SU-DHL-6 (cell line): ENCODE results near the gene LYPD6.

Experiments
- H2AFZ ChIP-seq: fragments of 200-600 bp; sonication (generic); 2 replicates; pipeline ENCODE4 v1.6.1; 2014; ENCODE audit warnings: low read depth, mild to moderate bottlenecking, moderate library complexity, mixed read lengths, antibody characterized with exemption, low read length; ENCODE audit not compliant: severe bottlenecking
- H3F3A ChIP-seq: fragments of 200-600 bp; shearing (Covaris generic); 2 replicates; pipeline ENCODE4 v1.6.0; 2016; ENCODE audit warnings: antibody characterized with exemption, mild to moderate bottlenecking; ENCODE audit not compliant: insufficient read depth
- H3K27ac ChIP-seq: fragments of 200-600 bp; sonication (generic); 2 replicates; pipeline ENCODE4 v1.5.1; 2016; ENCODE audit warnings: low read depth, mild to moderate bottlenecking, low read length, moderate library complexity, mixed read lengths
- H3K27me3 ChIP-seq: fragments of 200-600 bp; sonication (generic), shearing (Covaris generic); 2 replicates; pipeline ENCODE4 v1.6.0; 2014; ENCODE audit warnings: mild to moderate bottlenecking, low read length
- H3K36me3 ChIP-seq: fragments of 200-600 bp; sonication (generic); 2 replicates; pipeline ENCODE4 v1.6.1; 2014; ENCODE audit warnings: mild to moderate bottlenecking, low read length, mixed read lengths
- H3K4me2 ChIP-seq: fragments of 300-600, 200-600 bp; shearing (Covaris generic), sonication (generic); 2 replicates; pipeline ENCODE4 v1.6.0; 2014; ENCODE audit warnings: low read length, low read depth, mild to moderate bottlenecking; ENCODE audit not compliant: poor library complexity, severe bottlenecking
- H3K4me3 ChIP-seq: fragments of 200-600 bp; sonication (generic); 2 replicates; pipeline ENCODE4 v1.5.1; 2014; ENCODE audit warnings: antibody characterized with exemption, low read length, mild to moderate bottlenecking, mixed read lengths; ENCODE audit not compliant: insufficient read depth, poor library complexity, severe bottlenecking
- H3K79me2 ChIP-seq: fragments of 200-600 bp; sonication (generic); 2 replicates; pipeline ENCODE4 v1.6.1; 2014; ENCODE audit warnings: mild to moderate bottlenecking, low read length, moderate library complexity; ENCODE audit not compliant: insufficient read depth
- H3K9ac ChIP-seq: fragments of 200-600 bp; sonication (generic); 2 replicates; pipeline ENCODE4 v1.7.0; 2014; ENCODE audit warnings: mild to moderate bottlenecking, low read length
- H3K9me2 ChIP-seq: fragments of 200-600 bp; sonication (generic); replicated peaks from 2 replicates; pipeline ENCODE4 v1.6.1; 2014; ENCODE audit warnings: low read length; ENCODE audit not compliant: insufficient read depth
- H3K9me3 ChIP-seq: fragments of 200-600 bp; sonication (generic); 2 replicates; pipeline ENCODE4 v1.6.1; 2014; ENCODE audit warnings: low read length, mixed read lengths; ENCODE audit not compliant: insufficient read depth
- H4K20me1 ChIP-seq: fragments of 200-600 bp; sonication (generic); 2 replicates; pipeline ENCODE4 v1.6.1; 2014; ENCODE audit warnings: low read depth, mild to moderate bottlenecking, antibody characterized with exemption, low read length, moderate library complexity, mixed read lengths
- EZH2phosphoT487 ChIP-seq: fragments of 200-600 bp; sonication (generic), shearing (Covaris generic); conservative IDR thresholded peaks from 2 replicates; pipeline ENCODE4 v1.6.1; 2018; ENCODE audit warnings: mild to moderate bottlenecking, antibody characterized with exemption, low read length, moderate library complexity, mixed read lengths
- TF ChIP-seq, protein P1 (sequence below): fragments of 200-600 bp; sonication (generic); IDR thresholded peaks from one replicate; pipeline ENCODE4 v1.5.1; 2017; ENCODE audit warnings: antibody characterized with exemption, mild to moderate bottlenecking, low read length, moderate library complexity; ENCODE audit not compliant: insufficient read depth, poor library complexity, severe bottlenecking

The LYPD6 gene, protein sequence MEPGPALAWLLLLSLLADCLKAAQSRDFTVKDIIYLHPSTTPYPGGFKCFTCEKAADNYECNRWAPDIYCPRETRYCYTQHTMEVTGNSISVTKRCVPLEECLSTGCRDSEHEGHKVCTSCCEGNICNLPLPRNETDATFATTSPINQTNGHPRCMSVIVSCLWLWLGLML

DNA sequence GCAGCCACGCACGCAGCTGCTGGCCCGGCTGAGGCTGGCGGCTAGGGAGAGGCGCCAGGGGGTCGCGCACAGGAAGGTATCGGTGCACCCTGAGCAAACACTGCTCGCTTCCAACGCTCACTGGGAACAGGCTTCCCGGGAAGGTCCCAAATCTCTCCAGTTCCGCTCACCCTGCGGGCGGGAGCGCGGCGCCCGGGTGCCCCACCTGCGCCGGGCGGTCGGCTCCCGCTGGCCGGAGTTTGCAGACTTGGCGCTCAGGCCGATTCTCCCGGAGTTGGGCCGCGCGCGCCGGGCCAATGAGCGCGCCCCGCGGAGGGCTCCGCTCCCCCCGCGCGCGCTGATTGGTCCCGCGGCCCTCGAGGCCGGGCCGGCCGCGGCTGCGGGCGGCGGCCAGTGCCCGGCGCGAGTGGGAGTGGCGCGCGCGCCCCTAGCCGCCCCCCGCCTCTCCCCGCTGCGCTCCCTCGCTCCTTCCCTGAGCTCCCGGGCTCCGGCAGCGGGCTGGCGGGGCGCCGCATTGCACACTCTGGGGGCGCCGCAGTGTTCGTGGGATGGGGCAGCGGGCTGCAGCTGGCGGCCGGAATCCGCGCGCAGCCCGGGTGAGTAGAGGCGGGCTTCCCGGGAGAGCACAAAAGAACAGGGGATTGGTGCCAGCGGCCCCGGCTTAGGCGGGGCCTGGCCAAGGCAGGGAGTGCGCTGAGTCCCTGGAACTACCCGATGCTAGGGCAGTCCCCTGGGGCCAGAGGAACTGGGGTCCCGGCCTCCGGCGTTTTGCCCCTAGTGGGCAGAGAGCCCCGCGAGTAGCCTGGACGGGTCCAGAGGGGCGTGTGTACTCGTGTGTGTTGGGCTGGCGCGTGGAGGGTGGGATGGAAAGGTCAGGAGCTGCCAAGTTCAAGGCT lies at the start of gene LYPD6:
Gene LYPD6, plus strand, starts transcription at position 461 of the 896 bp plus-strand sequence. CDS start 107,122 bp downstream, outside the sequence.
- TF ChIP-seq EZH2phosphoT487: no peak
- TF ChIP-seq, protein P1, sequence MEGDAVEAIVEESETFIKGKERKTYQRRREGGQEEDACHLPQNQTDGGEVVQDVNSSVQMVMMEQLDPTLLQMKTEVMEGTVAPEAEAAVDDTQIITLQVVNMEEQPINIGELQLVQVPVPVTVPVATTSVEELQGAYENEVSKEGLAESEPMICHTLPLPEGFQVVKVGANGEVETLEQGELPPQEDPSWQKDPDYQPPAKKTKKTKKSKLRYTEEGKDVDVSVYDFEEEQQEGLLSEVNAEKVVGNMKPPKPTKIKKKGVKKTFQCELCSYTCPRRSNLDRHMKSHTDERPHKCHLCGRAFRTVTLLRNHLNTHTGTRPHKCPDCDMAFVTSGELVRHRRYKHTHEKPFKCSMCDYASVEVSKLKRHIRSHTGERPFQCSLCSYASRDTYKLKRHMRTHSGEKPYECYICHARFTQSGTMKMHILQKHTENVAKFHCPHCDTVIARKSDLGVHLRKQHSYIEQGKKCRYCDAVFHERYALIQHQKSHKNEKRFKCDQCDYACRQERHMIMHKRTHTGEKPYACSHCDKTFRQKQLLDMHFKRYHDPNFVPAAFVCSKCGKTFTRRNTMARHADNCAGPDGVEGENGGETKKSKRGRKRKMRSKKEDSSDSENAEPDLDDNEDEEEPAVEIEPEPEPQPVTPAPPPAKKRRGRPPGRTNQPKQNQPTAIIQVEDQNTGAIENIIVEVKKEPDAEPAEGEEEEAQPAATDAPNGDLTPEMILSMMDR: no peak
- no peaks in the 10 kb centered on the region for H3F3A ChIP-seq
- H3K36me3 ChIP-seq: no peaks in the 10 kb centered on the region
- H4K20me1 ChIP-seq: no peaks in the 10 kb centered on the region
- H3K9ac ChIP-seq: peak within 1 kb of the TSS; percentile 55
- no peaks in the 10 kb centered on the region for H3K27me3 ChIP-seq
- H3K27ac ChIP-seq: no peak within 1 kb of the TSS
- no peaks in the 10 kb centered on the region for H3K9me3 ChIP-seq
- no peaks in the 10 kb centered on the region for H3K9me2 ChIP-seq
- peak within 1 kb of the TSS; percentile 85 for H2AFZ ChIP-seq
- no peaks in the 10 kb centered on the region for H3K79me2 ChIP-seq
- H3K4me2 ChIP-seq: peak within 1 kb of the TSS; percentile 76
- H3K4me3 ChIP-seq: peak within 1 kb of the TSS; percentile 58

DNA sequence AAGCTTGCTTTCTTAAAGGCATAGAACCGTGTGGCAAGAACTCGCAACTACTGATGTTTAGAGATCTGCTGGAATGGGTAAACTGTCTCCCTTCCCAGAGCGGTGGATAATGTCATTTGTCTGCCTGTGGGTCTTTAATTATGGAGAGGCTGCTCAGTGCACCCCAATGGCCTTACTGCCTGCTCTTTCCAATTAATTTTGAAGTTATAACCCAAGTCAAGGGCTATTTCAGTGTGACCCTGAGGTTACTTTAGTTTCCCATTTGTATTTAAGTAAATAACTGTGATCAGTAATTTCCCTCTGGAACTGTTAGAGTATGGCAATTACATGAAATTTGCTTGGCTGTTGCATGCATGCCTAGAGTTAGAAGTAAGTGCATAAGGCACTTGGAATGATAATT lies 48.9 kb upstream of the LYPD6 start:
- Histone ChIP-seq H3F3A (no peaks in the 10 kb centered on the region), H3K27ac (no peak overlapping the region), H2AFZ (no peak overlapping the region), H3K9me3 (no peaks in the 10 kb centered on the region), H3K9ac (no peak overlapping the region), H3K4me2 (no peak overlapping the region), H4K20me1 (no peaks in the 10 kb centered on the region), H3K9me2 (no peaks in the 10 kb centered on the region), H3K4me3 (no peak overlapping the region), H3K79me2 (no peaks in the 10 kb centered on the region), H3K27me3 (no peaks in the 10 kb centered on the region), H3K36me3 (no peaks in the 10 kb centered on the region)
- no peak for TF ChIP-seq EZH2phosphoT487
- TF ChIP-seq, protein P1: no peak

DNA sequence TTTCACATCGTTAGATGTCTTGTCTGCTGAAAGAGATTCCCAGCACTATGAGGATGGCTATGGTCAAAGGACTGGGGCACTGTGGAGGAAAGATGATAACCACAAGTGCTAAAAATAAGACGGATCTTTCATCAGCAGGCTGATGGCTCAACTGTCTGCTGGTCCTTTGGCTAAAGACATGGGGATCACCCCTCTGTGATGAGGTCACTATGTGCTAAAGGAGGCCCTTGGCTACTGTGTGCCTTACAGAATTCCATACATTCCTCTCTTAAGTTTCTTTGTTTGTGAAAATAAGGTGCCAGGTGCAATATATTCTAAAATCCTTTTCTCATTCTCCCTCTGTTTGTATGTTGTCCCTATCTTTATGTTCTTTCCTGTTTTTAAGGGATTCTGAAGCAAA lies 39.7 kb upstream of the LYPD6 start:
- Histone ChIP-seq H3K4me2 (no peak overlapping the region), H3K4me3 (no peak overlapping the region), H2AFZ (no peak overlapping the region), H3K9ac (no peak overlapping the region), H3F3A (no peaks in the 10 kb centered on the region), H3K9me3 (no peaks in the 10 kb centered on the region), H3K9me2 (no peaks in the 10 kb centered on the region), H4K20me1 (no peaks in the 10 kb centered on the region), H3K36me3 (no peaks in the 10 kb centered on the region), H3K27ac (no peak overlapping the region), H3K79me2 (no peaks in the 10 kb centered on the region), H3K27me3 (no peaks in the 10 kb centered on the region)
- no peak for TF ChIP-seq EZH2phosphoT487
- TF ChIP-seq, protein P1: no peak
